Testis (tissue), 3 donors: Measurements from ENCODE around the gene TECR. TPM values are rescaled to one million over a fixed set of nuclear protein-coding genes. Genes with fewer than 3 reads are reported as not detected.
"Not testable (repeated sequence)": the region's sequence is repeated elsewhere in the genome, so short reads cannot be mapped to it uniquely, and the experiment has no call there.

Experiments
- DNase-seq: peaks from one replicate; pipeline ENCODE4 v3.0.0-alpha.2; 2019
- H3K27ac ChIP-seq, 2 donors: fragments of 200-600 bp; sonication (generic); one replicate each; pipeline ENCODE4 v1.5.1; 2019
- H3K27me3 ChIP-seq: fragments of 200-600 bp; sonication (generic); one replicate; pipeline ENCODE4 v1.5.1; 2019
- H3K36me3 ChIP-seq: fragments of 200-600 bp; sonication (generic); one replicate; pipeline ENCODE4 v1.5.1; 2017; ENCODE audit warnings: low read depth; ENCODE audit errors: missing control alignments
- H3K4me1 ChIP-seq: fragments of 200-600 bp; sonication (generic); one replicate; pipeline ENCODE4 v1.5.1; 2019
- H3K4me3 ChIP-seq, 2 donors: fragments of 200-600 bp; sonication (generic); one replicate each; pipeline ENCODE4 v1.5.1; 2017 to 2019
- H3K9me3 ChIP-seq: fragments of 200-600 bp; sonication (generic); one replicate; pipeline ENCODE4 v1.5.1; 2017
- CTCF ChIP-seq, 3 experiments: fragments of 450-650 bp in 2 of 3; fragments of 200-600 bp in 1 of 3; sonication (generic) in 1 of 3; IDR thresholded peaks; one replicate each; pipeline ENCODE4 v1.5.1; 2016 to 2019; ENCODE audit warnings: antibody characterized with exemption in 3 of 3, mild to moderate bottlenecking in 2 of 3, moderate library complexity in 1 of 3
- POLR2A ChIP-seq: fragments of 450-650 bp; IDR thresholded peaks from one replicate; pipeline ENCODE4 v1.6.1; 2017; ENCODE audit warnings: antibody characterized with exemption, mild to moderate bottlenecking, moderate library complexity
- WGBS, 2 donors: methylation state at CpG; one replicate each; pipeline ENCODE4 v1.1.5; 2018; 5-methylcytosine and 5-hydroxymethylcytosine counted together
- intact Hi-C: fragments of 100-400 bp; cut with DNase I; formaldehyde crosslinking; loops from one replicate; pipeline ENCODE4 v1.15.1; 2023; ENCODE audit warnings: low total_unique reads
- polyA plus RNA-seq: library from polyadenylated mRNA; stranded (reverse); fragments of 350-450 nt; fragmentation: Illumina TruSeq; extraction: RNeasy Lipid Tissue Mini Kit (QIAGEN cat#74804); gene quantifications from one replicate; pipeline ENCODE4 v1.2.3, GENCODE V29; 2014; ENCODE audit warnings: low read depth, low replicate concordance; ENCODE audit not compliant: insufficient read depth
- total RNA-seq, 2 donors: library from RNA; depleted of rRNA; stranded (reverse); fragments of >200 nt; gene quantifications; one replicate each; pipeline ENCODE4 v1.2.3, GENCODE V29; 2016

Gene TECR
- total and polyA plus RNA-seq, 3 donors from 2014 or later, result 164 to 418 (median 192) TPM

GRCh38 chr19:14544047-14544446 is 14.7 kb downstream of the TECR start:
- Histone ChIP-seq H3K36me3 (no peaks in the 10 kb centered on the region), H3K27me3 (no peaks in the 10 kb centered on the region), H3K4me3 (no peak overlapping the region), H3K9me3 (no peaks in the 10 kb centered on the region), H3K27ac (no peak overlapping the region), H3K4me1 (no peaks in the 10 kb centered on the region)
- DNase-seq, result no peak
- no peak for TF ChIP-seq CTCF (IDR thresholded peaks at IDR 0.05)
- TF ChIP-seq POLR2A, result no peak
- intact Hi-C loops, result no loop called here
- 76 to 88% methylated on average over 4 to 5 of the region's 5 CpGs for WGBS, 2 donors

GRCh38 chr19:14544977-14545715 is 15.8 kb downstream of the TECR start:
- H3K4me3 ChIP-seq, result no peak overlapping the region
- intact Hi-C loops, result no loop called here
- WGBS, 2 donors, result 68 to 80% methylated on average over 19 to 21 of the region's 21 CpGs
- H3K27me3 ChIP-seq, result no peaks in the 10 kb centered on the region
- DNase-seq, result no peak
- TF ChIP-seq POLR2A (no peak), CTCF (IDR thresholded peaks at IDR 0.05) (no peak)
- no peaks in the 10 kb centered on the region for H3K36me3 ChIP-seq
- H3K4me1 ChIP-seq, result peaks cover 2% of the 10 kb centered on the region
- no peak overlapping the region for H3K27ac ChIP-seq
- H3K9me3 ChIP-seq, result no peaks in the 10 kb centered on the region

GRCh38 chr19:14545716-14546082 is 16.3 kb downstream of the TECR start:
- intact Hi-C loops, result no loop called here
- H3K4me1 ChIP-seq, result peaks cover 7% of the 10 kb centered on the region
- H3K27ac ChIP-seq, result no peak overlapping the region

GRCh38 chr19:14550201-14550754 is 20.9 kb downstream of the TECR start:
- Histone ChIP-seq H3K4me3 (no peak overlapping the region), H3K27me3 (no peaks in the 10 kb centered on the region), H3K9me3 (no peaks in the 10 kb centered on the region), H3K4me1 (peaks cover 28% of the 10 kb centered on the region), H3K36me3 (no peaks in the 10 kb centered on the region), H3K27ac (no peak overlapping the region)
- intact Hi-C loops, result no loop called here
- DNase-seq, result peak; percentile 49
- WGBS, 2 donors, result 64 to 69% methylated on average over 14 to 15 of the region's 15 CpGs
- no peak for TF ChIP-seq POLR2A
- no peak for TF ChIP-seq CTCF (IDR thresholded peaks at IDR 0.05)

More at GRCh38 chr19:14545716-14546082, 16.3 kb downstream of the TECR start:
- Histone ChIP-seq H3K27me3 (no peaks in the 10 kb centered on the region), H3K36me3 (no peaks in the 10 kb centered on the region), H3K4me3 (no peak overlapping the region), H3K9me3 (no peaks in the 10 kb centered on the region)
- no peak for TF ChIP-seq CTCF (IDR thresholded peaks at IDR 0.05)
- no peak for TF ChIP-seq POLR2A
- WGBS, 2 donors, result 89 to 91% methylated on average over 5 to 9 of the region's 9 CpGs
- no peak for DNase-seq

- H3K4me1 ChIP-seq, result peaks cover 28% of the 10 kb centered on the region
- intact Hi-C loops, H3K27me3 ChIP-seq, H3K27ac ChIP-seq, H3K4me3 ChIP-seq, H3K36me3 ChIP-seq, H3K9me3 ChIP-seq: not testable (repeated sequence)
- peak; percentile 74 for DNase-seq
- 71 to 91% methylated on average over 8 to 12 of the region's 12 CpGs for WGBS, 2 donors
Measured at GRCh38 chr19:14551134-14552005, 22.0 kb downstream of the TECR start.

- H3K4me3 ChIP-seq, DNase-seq, H3K27ac ChIP-seq, H3K9me3 ChIP-seq, H3K27me3 ChIP-seq, H3K36me3 ChIP-seq, intact Hi-C loops: not testable (repeated sequence)
- 39 to 63% methylated on average over 8 of the region's 8 CpGs for WGBS, 2 donors
- peaks cover 34% of the 10 kb centered on the region for H3K4me1 ChIP-seq
Measured at GRCh38 chr19:14552006-14552360, 22.6 kb downstream of the TECR start.
